Body of pancreas (tissue), 4 donors: ENCODE data around the gene FOXK1. TPM values are rescaled to one million over a fixed set of nuclear protein-coding genes. Genes with fewer than 3 reads are reported as not detected.
"Not testable (repeated sequence)": the region's sequence is repeated elsewhere in the genome, so short reads cannot be mapped to it uniquely, and the experiment has no call there.

Experiments used
- ATAC-seq: fragments of 150-250 bp; one replicate; pipeline ENCODE4 v1.9.1; 2016
- DNase-seq, 4 donors: peaks; one replicate each; pipeline ENCODE4 v3.0.0-alpha.2; 2019
- H3K27ac ChIP-seq, 4 donors: fragments of 200-600 bp; sonication (generic); 1 replicate in 3 of 4; 2 replicates in 1 of 4; pipeline versions ENCODE4 v1.5.1 to v1.6.1; 2016 to 2019; ENCODE audit warnings: mild to moderate bottlenecking in 1 of 4, mixed read lengths in 1 of 4, moderate library complexity in 1 of 4
- H3K27me3 ChIP-seq, 2 donors: fragments of 200-600 bp; sonication (generic); one replicate each; pipeline ENCODE4 v1.6.0; 2016; ENCODE audit warnings: mild to moderate bottlenecking in 1 of 2
- H3K36me3 ChIP-seq, 2 donors: fragments of 200-600 bp; sonication (generic); replicated peaks in 1 of 2; 2 replicates each; pipeline ENCODE4 v1.5.1; 2016; ENCODE audit warnings: low read depth in 2 of 2; ENCODE audit not compliant: insufficient read depth in 1 of 2
- H3K4me1 ChIP-seq: fragments of 200-600 bp; sonication (generic); one replicate; pipeline ENCODE4 v1.6.0; 2016
- H3K4me3 ChIP-seq, 2 donors: fragments of 200-600 bp; sonication (generic); 1 replicate in 1 of 2; 2 replicates in 1 of 2; pipeline ENCODE4 v1.5.1; 2016 to 2019
- H3K9me3 ChIP-seq, 3 donors: fragments of 200-600 bp; sonication (generic); 1 replicate in 2 of 3; 2 replicates in 1 of 3; pipeline ENCODE4 v1.5.1; 2016
- CTCF ChIP-seq, 7 experiments: fragments of 450-650 bp in 4 of 7; fragments of 200-600 bp in 3 of 7; sonication (generic) in 3 of 7; IDR thresholded peaks; one replicate each; pipeline ENCODE4 v1.5.1; 2016 to 2019; ENCODE audit warnings: antibody characterized with exemption in 7 of 7
- POLR2A ChIP-seq, 3 donors: fragments of 450-650 bp; IDR thresholded peaks; one replicate each; pipeline ENCODE4 v1.6.1; 2016; ENCODE audit warnings: antibody characterized with exemption in 3 of 3, mild to moderate bottlenecking in 2 of 3
- WGBS, 2 donors: methylation state at CpG; one replicate each; pipeline ENCODE4 v1.1.5; 2017; 5-methylcytosine and 5-hydroxymethylcytosine counted together
- intact Hi-C: fragments of 100-400 bp; cut with DNase I; formaldehyde crosslinking; loops from one replicate; pipeline ENCODE4 v1.15.1; 2023
- total RNA-seq, 2 donors: library from RNA; depleted of rRNA; stranded (reverse); fragments of >200 nt; gene quantifications; one replicate each; pipeline ENCODE4 v1.1.0, GENCODE V29; 2016

Gene FOXK1
- total RNA-seq, 2 donors from 2014 or later, result 16.2 to 17.6 TPM

GRCh38 chr7:4800487-4800886 lies 118.4 kb downstream of the FOXK1 start:
- intact Hi-C loops, result loop anchor here (5.0 kb wide), 1 partner anchor 287 kb away; no protein-coding TSS in a partner anchor
- TF ChIP-seq POLR2A (IDR thresholded peaks at IDR 0.05), result no peak
- TF ChIP-seq CTCF (IDR thresholded peaks at IDR 0.05), result no peak
- no peak for ATAC-seq

GRCh38 chr7:4800926-4801838 lies 119.1 kb downstream of the FOXK1 start:
- DNase-seq (no peak), ATAC-seq (no peak)
- Histone ChIP-seq H3K4me3 (no peak overlapping the region), H3K9me3 (no peaks in the 10 kb centered on the region), H3K36me3 (no peaks in the 10 kb centered on the region), H3K27ac (no peak overlapping the region), H3K4me1 (no peaks in the 10 kb centered on the region), H3K27me3 (no peaks in the 10 kb centered on the region)
- TF ChIP-seq POLR2A (IDR thresholded peaks at IDR 0.05), result no peak
- no peak for TF ChIP-seq CTCF (IDR thresholded peaks at IDR 0.05)
- 82 to 91% methylated on average over 7 to 27 of the region's 27 CpGs for WGBS, 2 donors
- intact Hi-C loops, result loop anchor here (5.0 kb wide), 1 partner anchor 286 kb away; no protein-coding TSS in a partner anchor

More at GRCh38 chr7:4800487-4800886, 118.4 kb downstream of the FOXK1 start:
- no peaks in the 10 kb centered on the region for H3K4me1 ChIP-seq
- no peaks in the 10 kb centered on the region for H3K36me3 ChIP-seq
- WGBS, 2 donors, result 72 to 75% methylated on average over 7 to 10 of the region's 10 CpGs
- no peaks in the 10 kb centered on the region for H3K9me3 ChIP-seq
- H3K27ac ChIP-seq, result no peak overlapping the region
- no peak for DNase-seq
- H3K4me3 ChIP-seq, result no peak overlapping the region
- H3K27me3 ChIP-seq, result no peaks in the 10 kb centered on the region

GRCh38 chr7:4801839-4802231 lies 119.7 kb downstream of the FOXK1 start:
- DNase-seq (no peak), ATAC-seq (no peak)
- H3K9me3 ChIP-seq, result no peaks in the 10 kb centered on the region
- intact Hi-C loops, result loop anchor here (5.0 kb wide), 1 partner anchor 285 kb away; no protein-coding TSS in a partner anchor
- H3K36me3 ChIP-seq, result no peaks in the 10 kb centered on the region
- no peak overlapping the region for H3K27ac ChIP-seq
- 72 to 92% methylated on average over 6 to 18 of the region's 18 CpGs for WGBS, 2 donors
- H3K4me3 ChIP-seq, result no peak overlapping the region
- H3K4me1 ChIP-seq, result no peaks in the 10 kb centered on the region
- TF ChIP-seq CTCF (IDR thresholded peaks at IDR 0.05) (no peak), POLR2A (IDR thresholded peaks at IDR 0.05) (no peak)
- H3K27me3 ChIP-seq, result no peaks in the 10 kb centered on the region

- not testable (repeated sequence) for H3K27me3 ChIP-seq, ATAC-seq, H3K36me3 ChIP-seq, H3K4me3 ChIP-seq, DNase-seq, H3K9me3 ChIP-seq, H3K27ac ChIP-seq, H3K4me1 ChIP-seq
- 75% methylated on average over 5 of the region's 23 CpGs; no CpG with 5 or more reads in 1 of the 2 donors for WGBS, 2 donors
- intact Hi-C loops, result loop anchor here (5.0 kb wide), 1 partner anchor 285 kb away; no protein-coding TSS in a partner anchor
Measured at GRCh38 chr7:4802577-4802976, 120.5 kb downstream of the FOXK1 start.

- Histone ChIP-seq H3K27me3 (no peaks in the 10 kb centered on the region), H3K4me1 (no peaks in the 10 kb centered on the region), H3K4me3 (no peak overlapping the region), H3K36me3 (no peaks in the 10 kb centered on the region), H3K9me3 (no peaks in the 10 kb centered on the region), H3K27ac (no peak overlapping the region)
- DNase-seq, result no peak
- ATAC-seq, result no peak
- no peak for TF ChIP-seq CTCF (IDR thresholded peaks at IDR 0.05)
- no peak for TF ChIP-seq POLR2A (IDR thresholded peaks at IDR 0.05)
- 76 to 78% methylated on average over 10 to 30 of the region's 41 CpGs for WGBS, 2 donors
- intact Hi-C loops, result loop anchor here (5.0 kb wide), 1 partner anchor 284 kb away; no protein-coding TSS in a partner anchor
Measured at GRCh38 chr7:4803397-4804241, 121.5 kb downstream of the FOXK1 start.
